ENCODE data around the gene BLM.
"Not testable (repeated sequence)": the region's sequence is repeated elsewhere in the genome, so short reads cannot be mapped to it uniquely, and the experiment has no call there.

DNA sequence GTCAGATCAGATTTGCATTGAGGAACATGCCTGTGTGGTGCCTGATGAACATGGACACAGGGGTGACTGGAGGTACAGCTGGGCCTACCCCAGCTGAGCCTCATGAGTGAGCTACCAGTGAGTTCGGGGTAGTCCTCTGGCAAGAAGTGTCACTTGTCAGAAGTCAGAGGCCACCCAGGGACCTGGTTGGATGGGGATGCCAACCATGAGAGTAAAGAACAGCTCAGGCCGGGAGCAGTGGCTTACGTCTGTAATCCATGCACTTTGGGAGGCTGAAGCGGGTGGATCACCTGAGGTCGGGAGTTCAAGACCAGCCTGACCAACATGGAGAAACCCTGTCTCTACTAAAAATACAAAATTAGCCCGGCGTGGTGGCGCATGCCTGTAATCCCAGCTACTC lies 46.5 kb upstream of the BLM start:
- TF ChIP-seq POLR2A (IDR thresholded peaks at IDR 0.05) = not testable (repeated sequence)
- TF ChIP-seq, protein P1, sequence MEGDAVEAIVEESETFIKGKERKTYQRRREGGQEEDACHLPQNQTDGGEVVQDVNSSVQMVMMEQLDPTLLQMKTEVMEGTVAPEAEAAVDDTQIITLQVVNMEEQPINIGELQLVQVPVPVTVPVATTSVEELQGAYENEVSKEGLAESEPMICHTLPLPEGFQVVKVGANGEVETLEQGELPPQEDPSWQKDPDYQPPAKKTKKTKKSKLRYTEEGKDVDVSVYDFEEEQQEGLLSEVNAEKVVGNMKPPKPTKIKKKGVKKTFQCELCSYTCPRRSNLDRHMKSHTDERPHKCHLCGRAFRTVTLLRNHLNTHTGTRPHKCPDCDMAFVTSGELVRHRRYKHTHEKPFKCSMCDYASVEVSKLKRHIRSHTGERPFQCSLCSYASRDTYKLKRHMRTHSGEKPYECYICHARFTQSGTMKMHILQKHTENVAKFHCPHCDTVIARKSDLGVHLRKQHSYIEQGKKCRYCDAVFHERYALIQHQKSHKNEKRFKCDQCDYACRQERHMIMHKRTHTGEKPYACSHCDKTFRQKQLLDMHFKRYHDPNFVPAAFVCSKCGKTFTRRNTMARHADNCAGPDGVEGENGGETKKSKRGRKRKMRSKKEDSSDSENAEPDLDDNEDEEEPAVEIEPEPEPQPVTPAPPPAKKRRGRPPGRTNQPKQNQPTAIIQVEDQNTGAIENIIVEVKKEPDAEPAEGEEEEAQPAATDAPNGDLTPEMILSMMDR (IDR thresholded peaks at IDR 0.05) = not testable (repeated sequence)
